ENCODE data around the gene PLCG1.

GRCh38 chr20:41201760-41202159 is 64.4 kb downstream of the PLCG1 start:
- TF ChIP-seq, protein P1, sequence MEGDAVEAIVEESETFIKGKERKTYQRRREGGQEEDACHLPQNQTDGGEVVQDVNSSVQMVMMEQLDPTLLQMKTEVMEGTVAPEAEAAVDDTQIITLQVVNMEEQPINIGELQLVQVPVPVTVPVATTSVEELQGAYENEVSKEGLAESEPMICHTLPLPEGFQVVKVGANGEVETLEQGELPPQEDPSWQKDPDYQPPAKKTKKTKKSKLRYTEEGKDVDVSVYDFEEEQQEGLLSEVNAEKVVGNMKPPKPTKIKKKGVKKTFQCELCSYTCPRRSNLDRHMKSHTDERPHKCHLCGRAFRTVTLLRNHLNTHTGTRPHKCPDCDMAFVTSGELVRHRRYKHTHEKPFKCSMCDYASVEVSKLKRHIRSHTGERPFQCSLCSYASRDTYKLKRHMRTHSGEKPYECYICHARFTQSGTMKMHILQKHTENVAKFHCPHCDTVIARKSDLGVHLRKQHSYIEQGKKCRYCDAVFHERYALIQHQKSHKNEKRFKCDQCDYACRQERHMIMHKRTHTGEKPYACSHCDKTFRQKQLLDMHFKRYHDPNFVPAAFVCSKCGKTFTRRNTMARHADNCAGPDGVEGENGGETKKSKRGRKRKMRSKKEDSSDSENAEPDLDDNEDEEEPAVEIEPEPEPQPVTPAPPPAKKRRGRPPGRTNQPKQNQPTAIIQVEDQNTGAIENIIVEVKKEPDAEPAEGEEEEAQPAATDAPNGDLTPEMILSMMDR (IDR thresholded peaks at IDR 0.05; ENCODE audit: low read depth, low read length, missing input control) = no peak
- no peak for TF ChIP-seq RAD21 (IDR thresholded peaks at IDR 0.05)
- no peak for TF ChIP-seq GABPA (IDR thresholded peaks at IDR 0.05 in 1 of 2, conservative IDR thresholded peaks at IDR 0.05 in 1 of 2)
- TF ChIP-seq, protein P2, sequence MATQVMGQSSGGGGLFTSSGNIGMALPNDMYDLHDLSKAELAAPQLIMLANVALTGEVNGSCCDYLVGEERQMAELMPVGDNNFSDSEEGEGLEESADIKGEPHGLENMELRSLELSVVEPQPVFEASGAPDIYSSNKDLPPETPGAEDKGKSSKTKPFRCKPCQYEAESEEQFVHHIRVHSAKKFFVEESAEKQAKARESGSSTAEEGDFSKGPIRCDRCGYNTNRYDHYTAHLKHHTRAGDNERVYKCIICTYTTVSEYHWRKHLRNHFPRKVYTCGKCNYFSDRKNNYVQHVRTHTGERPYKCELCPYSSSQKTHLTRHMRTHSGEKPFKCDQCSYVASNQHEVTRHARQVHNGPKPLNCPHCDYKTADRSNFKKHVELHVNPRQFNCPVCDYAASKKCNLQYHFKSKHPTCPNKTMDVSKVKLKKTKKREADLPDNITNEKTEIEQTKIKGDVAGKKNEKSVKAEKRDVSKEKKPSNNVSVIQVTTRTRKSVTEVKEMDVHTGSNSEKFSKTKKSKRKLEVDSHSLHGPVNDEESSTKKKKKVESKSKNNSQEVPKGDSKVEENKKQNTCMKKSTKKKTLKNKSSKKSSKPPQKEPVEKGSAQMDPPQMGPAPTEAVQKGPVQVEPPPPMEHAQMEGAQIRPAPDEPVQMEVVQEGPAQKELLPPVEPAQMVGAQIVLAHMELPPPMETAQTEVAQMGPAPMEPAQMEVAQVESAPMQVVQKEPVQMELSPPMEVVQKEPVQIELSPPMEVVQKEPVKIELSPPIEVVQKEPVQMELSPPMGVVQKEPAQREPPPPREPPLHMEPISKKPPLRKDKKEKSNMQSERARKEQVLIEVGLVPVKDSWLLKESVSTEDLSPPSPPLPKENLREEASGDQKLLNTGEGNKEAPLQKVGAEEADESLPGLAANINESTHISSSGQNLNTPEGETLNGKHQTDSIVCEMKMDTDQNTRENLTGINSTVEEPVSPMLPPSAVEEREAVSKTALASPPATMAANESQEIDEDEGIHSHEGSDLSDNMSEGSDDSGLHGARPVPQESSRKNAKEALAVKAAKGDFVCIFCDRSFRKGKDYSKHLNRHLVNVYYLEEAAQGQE (IDR thresholded peaks at IDR 0.05) = no peak
- TF ChIP-seq SP1 (IDR thresholded peaks at IDR 0.05) = no peak
- no peak for TF ChIP-seq YY1 (IDR thresholded peaks at IDR 0.05)
- TF ChIP-seq JUND (IDR thresholded peaks at IDR 0.05) = no peak
- TF ChIP-seq, protein P3, sequence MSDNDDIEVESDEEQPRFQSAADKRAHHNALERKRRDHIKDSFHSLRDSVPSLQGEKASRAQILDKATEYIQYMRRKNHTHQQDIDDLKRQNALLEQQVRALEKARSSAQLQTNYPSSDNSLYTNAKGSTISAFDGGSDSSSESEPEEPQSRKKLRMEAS (IDR thresholded peaks at IDR 0.05) = no peak
- TF ChIP-seq ZBTB33 (IDR thresholded peaks at IDR 0.05) = no peak

All from liver (tissue), 3 donors.